ENCODE data around the gene RNF4. TPM values are rescaled to one million over a fixed set of nuclear protein-coding genes. Genes with fewer than 3 reads are reported as not detected.
"Not testable (repeated sequence)": the region's sequence is repeated elsewhere in the genome, so short reads cannot be mapped to it uniquely, and the experiment has no call there.

The RNF4 gene
- total and polyA plus RNA-seq, 2 experiments from 2014 or later: 63.1 to 66.5 TPM

DNA sequence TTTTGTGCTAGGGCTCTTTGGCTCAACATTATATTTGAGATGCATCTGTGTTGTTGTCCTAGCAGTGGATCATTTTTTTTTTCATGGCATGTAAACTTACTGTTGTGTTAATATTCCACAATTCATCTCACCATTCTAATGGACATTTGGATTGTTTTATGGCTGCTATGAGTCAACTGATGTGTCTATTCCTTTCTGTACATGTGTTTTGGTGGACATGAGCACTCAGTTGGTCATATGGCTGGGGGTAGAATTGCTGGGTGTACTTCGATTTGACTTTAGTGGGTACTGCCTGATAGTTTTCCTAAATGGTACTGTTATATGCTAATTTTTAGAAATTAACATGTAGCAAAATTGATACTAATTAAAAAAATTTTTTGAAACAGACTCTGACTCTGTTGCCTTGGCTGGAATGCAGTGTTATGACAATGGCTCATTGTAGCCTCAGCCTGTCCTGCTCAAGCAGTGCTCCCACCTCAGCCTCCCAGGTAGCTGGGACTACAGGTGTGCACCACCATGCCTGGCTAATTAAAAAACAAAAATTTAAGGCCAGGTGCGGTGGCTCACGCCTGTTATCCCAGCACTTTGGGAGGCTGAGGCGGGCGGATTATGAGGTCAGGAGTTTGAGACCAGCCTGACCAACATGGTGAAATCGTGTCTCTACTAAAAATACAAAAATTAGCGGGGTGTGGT is 76.6 kb downstream of the RNF4 start:
- H3K79me2 ChIP-seq (ENCODE audit: insufficient read depth): peaks cover 99% of the 10 kb centered on the region
- no peak overlapping the region for H2AFZ ChIP-seq
- DNase-seq: peak; percentile 20
- H3K9me3 ChIP-seq (ENCODE audit: low read depth): no peaks in the 10 kb centered on the region
- H4K20me1 ChIP-seq (ENCODE audit: insufficient read depth): peaks cover 16% of the 10 kb centered on the region; the same call in 1 of the 2 replicates
- TF ChIP-seq EZH2phosphoT487 (IDR thresholded peaks at IDR 0.05; ENCODE audit: insufficient read depth, low read depth): no peak
- TF ChIP-seq EZH2 (IDR thresholded peaks at IDR 0.05; ENCODE audit: insufficient read depth, poor library complexity, severe bottlenecking): no peak
- H3K4me3 ChIP-seq: no peak overlapping the region
- H3F3A ChIP-seq (ENCODE audit: insufficient read depth): 0 out of 2 replicates have a peak, but pooled peaks cover 4% of the 10 kb centered on the region
- H3K9ac ChIP-seq: no peak overlapping the region
- H3K27ac ChIP-seq: no peak overlapping the region
- no peaks in the 10 kb centered on the region for H3K27me3 ChIP-seq (replicated peaks; ENCODE audit: insufficient read depth)
- 96 to 99% methylated on average over 7 of the region's 7 CpGs for WGBS, 2 experiments (ENCODE audit: low coverage in 1 of 2, low lambda C conversion rate in 2 of 2, missing lambda C conversion rate in 2 of 2)
- H3K4me1 ChIP-seq (ENCODE audit: insufficient read depth): no peaks in the 10 kb centered on the region
- no peaks in the 10 kb centered on the region for H3K36me3 ChIP-seq (ENCODE audit: low read depth)
- in situ Hi-C loops (cut with MboI): no loop called here
- no peak overlapping the region for H3K4me2 ChIP-seq (ENCODE audit: unreplicated experiment)
- H3K9me2 ChIP-seq (ENCODE audit: insufficient read depth): no peaks in the 10 kb centered on the region

DNA sequence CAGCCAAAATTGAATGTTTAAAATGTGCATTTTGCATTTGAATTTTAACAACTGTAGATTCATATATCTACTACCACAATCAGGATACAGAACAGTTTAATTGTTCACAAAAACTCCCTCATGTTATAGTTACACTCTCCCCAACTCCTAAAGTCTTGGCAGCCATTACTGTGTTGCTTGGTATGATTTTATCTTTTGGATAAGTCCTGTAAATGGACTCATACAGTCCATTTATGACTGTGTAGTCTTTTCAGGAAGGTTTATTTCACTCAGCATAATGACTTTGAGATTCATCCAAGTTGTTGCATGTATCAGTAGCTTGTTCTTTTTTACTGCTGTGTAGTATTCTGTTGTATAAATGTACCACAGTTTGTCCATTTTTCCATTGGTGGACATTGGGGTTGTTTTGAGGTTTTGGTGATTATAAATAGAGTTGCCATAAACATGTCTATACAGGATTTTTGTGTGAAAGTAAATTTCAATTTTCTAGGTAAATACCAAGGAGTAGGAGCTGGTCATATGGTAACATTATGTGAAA is 77.4 kb downstream of the RNF4 start:
- Histone ChIP-seq H3K79me2 (ENCODE audit: insufficient read depth) (peaks cover 99% of the 10 kb centered on the region), H4K20me1 (ENCODE audit: insufficient read depth) (peaks cover 16% of the 10 kb centered on the region; the same call in 1 of the 2 replicates), H3K27me3 (replicated peaks; ENCODE audit: insufficient read depth) (no peaks in the 10 kb centered on the region), H3K36me3 (ENCODE audit: low read depth) (no peaks in the 10 kb centered on the region), H3K4me1 (ENCODE audit: insufficient read depth) (no peaks in the 10 kb centered on the region), H3K4me2 (ENCODE audit: unreplicated experiment) (no peak overlapping the region), H3K9me2 (ENCODE audit: insufficient read depth) (no peaks in the 10 kb centered on the region), H3K4me3 (no peak overlapping the region), H3K9me3 (ENCODE audit: low read depth) (no peaks in the 10 kb centered on the region), H3K27ac (no peak overlapping the region), H3F3A (ENCODE audit: insufficient read depth) (0 out of 2 replicates have a peak, but pooled peaks cover 4% of the 10 kb centered on the region), H2AFZ (no peak overlapping the region), H3K9ac (no peak overlapping the region)
- in situ Hi-C loops (cut with MboI): no loop called here
- no peak for DNase-seq
- TF ChIP-seq EZH2phosphoT487 (IDR thresholded peaks at IDR 0.05; ENCODE audit: insufficient read depth, low read depth) (no peak), EZH2 (IDR thresholded peaks at IDR 0.05; ENCODE audit: insufficient read depth, poor library complexity, severe bottlenecking) (no peak)

DNA sequence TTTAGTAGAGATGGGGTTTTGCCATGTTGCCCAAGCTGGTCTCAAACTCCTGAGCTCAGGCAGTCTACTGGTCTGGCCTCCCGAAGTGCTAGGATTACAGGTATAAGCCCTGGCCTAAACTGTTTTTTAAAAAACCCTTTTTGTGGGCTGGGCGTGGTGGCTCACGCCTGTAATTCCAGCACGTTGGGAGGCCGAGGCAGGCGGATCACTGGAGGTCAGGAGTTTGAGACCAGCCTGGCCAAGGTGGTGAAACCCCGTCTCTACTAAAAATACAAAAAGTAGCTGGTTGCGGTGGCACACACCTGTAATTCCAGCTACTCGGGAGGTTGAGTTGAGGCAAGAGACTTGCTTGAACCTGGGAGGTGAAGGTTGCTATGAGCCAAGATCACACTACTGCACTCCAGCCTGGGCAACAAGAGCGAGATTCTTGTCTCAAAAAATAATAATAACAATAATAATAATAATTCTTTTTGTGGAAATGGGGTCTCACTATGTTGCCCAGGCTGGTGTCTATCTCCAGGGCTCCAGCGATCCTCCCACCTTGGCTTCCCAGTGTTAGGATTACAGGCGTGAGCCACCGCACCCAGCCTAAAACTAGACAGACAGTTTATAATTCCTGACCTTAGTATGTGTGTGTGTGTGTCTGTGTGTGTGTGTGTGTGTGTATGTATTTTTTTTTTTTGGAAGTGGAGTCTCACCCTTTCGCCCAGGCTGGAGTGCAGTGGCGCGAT is 78.2 kb downstream of the RNF4 start:
- Histone ChIP-seq H4K20me1 (ENCODE audit: insufficient read depth) (peaks cover 14% of the 10 kb centered on the region; the same call in 1 of the 2 replicates), H3K79me2 (ENCODE audit: insufficient read depth) (peaks cover 99% of the 10 kb centered on the region)
- H3K9me2 ChIP-seq (ENCODE audit: insufficient read depth); H3K9ac ChIP-seq; H3K4me3 ChIP-seq; H3F3A ChIP-seq (ENCODE audit: insufficient read depth); in situ Hi-C loops (cut with MboI); H3K27ac ChIP-seq; H2AFZ ChIP-seq; H3K4me2 ChIP-seq (ENCODE audit: unreplicated experiment); H3K27me3 ChIP-seq (replicated peaks; ENCODE audit: insufficient read depth); DNase-seq; H3K36me3 ChIP-seq (ENCODE audit: low read depth); H3K4me1 ChIP-seq (ENCODE audit: insufficient read depth); H3K9me3 ChIP-seq (ENCODE audit: low read depth): not testable (repeated sequence)
- WGBS, 2 experiments (ENCODE audit: low coverage in 1 of 2, low lambda C conversion rate in 2 of 2, missing lambda C conversion rate in 2 of 2): 97 to 98% methylated on average over 15 to 16 of the region's 16 CpGs

GRCh38 chr4:2551118-2551517 is 82.2 kb downstream of the RNF4 start:
- TF ChIP-seq EZH2 (IDR thresholded peaks at IDR 0.05; ENCODE audit: insufficient read depth, poor library complexity, severe bottlenecking) (no peak), EZH2phosphoT487 (IDR thresholded peaks at IDR 0.05; ENCODE audit: insufficient read depth, low read depth) (no peak)
- no peak overlapping the region for H3K4me3 ChIP-seq
- H2AFZ ChIP-seq: no peak overlapping the region
- no peak for DNase-seq
- no peaks in the 10 kb centered on the region for H3K36me3 ChIP-seq (ENCODE audit: low read depth)
- H3K4me1 ChIP-seq (ENCODE audit: insufficient read depth): no peaks in the 10 kb centered on the region
- no peak overlapping the region for H3K4me2 ChIP-seq (ENCODE audit: unreplicated experiment)
- 0 out of 2 replicates have a peak, but pooled peaks cover 4% of the 10 kb centered on the region for H3F3A ChIP-seq (ENCODE audit: insufficient read depth)
- H3K9ac ChIP-seq: no peak overlapping the region
- H3K27me3 ChIP-seq (replicated peaks; ENCODE audit: insufficient read depth): no peaks in the 10 kb centered on the region
- H3K27ac ChIP-seq: no peak overlapping the region
- H4K20me1 ChIP-seq (ENCODE audit: insufficient read depth): peaks cover 18% of the 10 kb centered on the region; the same call in 1 of the 2 replicates
- in situ Hi-C loops (cut with MboI): no loop called here
- no peaks in the 10 kb centered on the region for H3K9me2 ChIP-seq (ENCODE audit: insufficient read depth)
- peaks cover 99% of the 10 kb centered on the region for H3K79me2 ChIP-seq (ENCODE audit: insufficient read depth)
- H3K9me3 ChIP-seq (ENCODE audit: low read depth): no peaks in the 10 kb centered on the region

Measured in GM23248 (cell line).